ENCODE measurements around the gene VSIR.

Gene VSIR

DNA sequence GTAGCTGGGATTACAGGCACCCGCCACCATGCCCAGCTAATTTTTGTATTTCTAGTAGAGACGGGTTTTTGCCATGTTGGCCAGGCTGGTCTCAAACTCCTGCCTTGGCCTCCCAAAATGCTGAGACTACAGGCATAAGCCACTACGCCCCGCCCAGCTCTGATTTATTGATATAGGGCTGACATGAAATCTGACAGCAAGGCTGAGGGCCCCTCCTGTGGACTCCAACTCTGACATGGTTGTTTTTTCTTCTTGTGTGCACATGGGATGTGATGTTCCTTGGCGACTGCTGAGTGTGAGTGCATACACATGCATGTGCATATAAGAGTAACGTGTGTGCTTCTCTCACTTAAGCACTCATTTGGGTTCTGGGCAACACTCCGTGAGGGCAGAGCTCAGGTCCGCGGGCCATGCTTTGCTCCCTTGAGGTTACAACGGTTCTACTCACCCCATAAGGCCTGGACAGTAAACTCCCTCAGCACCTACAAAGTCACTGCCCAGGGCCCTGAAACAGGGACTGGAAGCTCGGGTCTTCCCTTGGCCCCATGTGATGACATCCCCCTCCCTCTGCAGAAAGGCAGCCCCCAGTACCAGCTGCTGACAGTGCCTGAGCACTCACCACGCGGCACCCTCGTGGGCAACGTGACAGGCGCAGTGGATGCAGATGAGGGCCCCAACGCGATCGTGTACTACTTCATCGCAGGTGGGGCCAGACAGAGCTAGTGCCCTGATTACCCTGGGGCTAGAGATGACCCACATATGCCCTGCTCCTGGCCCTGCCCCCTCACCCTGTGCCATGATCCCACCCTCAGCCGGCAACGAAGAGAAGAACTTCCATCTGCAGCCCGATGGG is 33.6 kb upstream of the VSIR start:
- no peak for DNase-seq

GRCh38 chr10:71805776-71806703 is 32.7 kb upstream of the VSIR start:
- peak; percentile 21 for DNase-seq

GRCh38 chr10:71804077-71804476 is 30.8 kb upstream of the VSIR start:
- no peak for DNase-seq

- DNase-seq: no peak
Observed at GRCh38 chr10:71802715-71803488, 29.6 kb upstream of the VSIR start.

DNA sequence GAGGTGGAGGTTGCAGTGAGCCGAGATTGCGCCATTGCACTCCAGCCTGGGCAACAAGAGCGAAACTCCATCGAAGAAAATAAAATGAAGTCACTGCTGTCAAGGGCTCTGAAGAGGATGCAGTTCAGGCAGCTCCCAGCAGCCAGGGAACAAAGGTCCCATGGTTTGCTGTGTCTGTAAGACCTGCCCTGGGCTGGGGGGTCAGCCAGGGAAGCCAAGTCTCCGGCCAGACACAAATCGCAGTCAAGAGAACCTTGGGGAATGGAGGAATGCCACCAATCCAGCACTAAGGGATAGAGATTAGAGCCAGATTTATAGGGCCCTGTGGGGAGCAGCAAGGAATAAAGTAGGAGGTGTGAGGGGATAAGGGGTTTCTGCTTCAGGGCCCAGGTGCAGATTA is 28.9 kb upstream of the VSIR start:
- DNase-seq: no peak

- DNase-seq: no peak
Observed at GRCh38 chr10:71801361-71801760, 28.0 kb upstream of the VSIR start.

DNA sequence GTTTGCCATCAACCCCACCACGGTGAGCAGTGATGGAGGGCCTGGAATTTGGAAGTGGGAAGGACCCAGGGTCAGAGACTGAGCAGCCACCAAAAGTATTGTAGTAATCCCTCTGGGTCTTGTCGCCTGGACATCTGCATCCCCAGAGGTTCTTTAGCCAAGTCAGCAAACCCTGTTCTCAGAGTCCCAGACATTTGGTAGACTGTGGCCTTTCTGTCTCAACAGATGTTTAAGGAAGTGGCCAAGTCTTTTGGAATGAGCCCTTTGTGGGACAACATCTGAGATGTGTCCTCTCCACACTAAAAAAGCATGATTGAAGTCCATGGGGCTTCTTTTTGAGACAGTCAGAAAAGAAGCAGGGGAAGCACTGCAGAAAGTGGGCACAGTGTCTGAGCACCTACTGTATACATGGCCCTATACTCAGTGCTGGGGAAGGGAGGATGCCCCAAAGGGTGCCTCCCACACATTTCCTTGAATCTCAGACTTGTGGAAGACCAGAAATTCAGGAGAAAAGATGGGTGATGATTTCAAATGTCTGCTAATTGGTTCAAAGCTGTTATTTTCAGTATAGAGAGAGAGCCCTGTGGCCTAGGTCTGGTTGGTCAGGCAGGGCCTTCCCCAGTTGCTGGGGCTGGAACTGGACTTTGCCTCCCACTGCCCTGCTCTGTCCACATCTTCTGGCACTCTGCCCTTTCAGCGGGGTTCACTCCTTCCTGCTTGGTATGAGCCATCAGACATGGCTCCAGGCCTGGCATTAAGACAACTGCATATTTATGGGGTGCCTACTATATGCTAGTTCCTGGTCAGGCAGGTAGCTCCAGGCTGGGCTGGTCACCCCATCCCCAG is 26.5 kb upstream of the VSIR start:
- no peak for DNase-seq

DNA sequence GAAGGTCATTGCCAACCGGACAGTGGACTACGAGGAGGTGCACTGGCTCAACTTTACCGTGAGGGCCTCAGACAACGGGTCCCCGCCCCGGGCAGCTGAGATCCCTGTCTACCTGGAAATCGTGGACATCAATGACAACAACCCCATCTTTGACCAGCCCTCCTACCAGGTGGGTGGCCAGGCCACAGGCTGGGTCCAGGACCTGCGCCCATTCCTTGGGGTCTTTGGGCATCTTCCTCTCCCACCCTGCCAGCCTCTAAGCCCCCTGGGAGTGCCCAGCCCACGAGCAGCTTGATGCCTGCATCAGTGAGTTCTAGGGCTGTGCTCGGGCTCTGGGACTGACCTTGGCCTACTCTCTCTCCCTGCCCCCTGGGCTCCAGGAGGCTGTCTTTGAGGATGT is 25.8 kb upstream of the VSIR start:
- no peak for DNase-seq

DNA sequence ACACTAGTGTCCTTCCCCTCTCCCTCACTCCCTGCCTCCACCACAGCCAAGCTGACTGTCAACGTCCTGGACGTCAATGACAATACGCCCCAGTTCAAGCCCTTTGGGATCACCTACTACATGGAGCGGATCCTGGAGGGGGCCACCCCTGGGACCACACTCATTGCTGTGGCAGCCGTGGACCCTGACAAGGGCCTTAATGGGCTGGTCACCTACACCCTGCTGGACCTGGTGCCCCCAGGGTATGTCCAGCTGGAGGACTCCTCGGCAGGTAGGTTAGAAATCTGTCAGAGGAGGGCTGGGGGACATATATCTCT is 24.9 kb upstream of the VSIR start:
- DNase-seq: no peak

GRCh38 chr10:71797533-71798307 is 24.4 kb upstream of the VSIR start:
- no peak for DNase-seq

- no peak for DNase-seq
Observed at GRCh38 chr10:71796749-71797405, 23.6 kb upstream of the VSIR start.

DNA sequence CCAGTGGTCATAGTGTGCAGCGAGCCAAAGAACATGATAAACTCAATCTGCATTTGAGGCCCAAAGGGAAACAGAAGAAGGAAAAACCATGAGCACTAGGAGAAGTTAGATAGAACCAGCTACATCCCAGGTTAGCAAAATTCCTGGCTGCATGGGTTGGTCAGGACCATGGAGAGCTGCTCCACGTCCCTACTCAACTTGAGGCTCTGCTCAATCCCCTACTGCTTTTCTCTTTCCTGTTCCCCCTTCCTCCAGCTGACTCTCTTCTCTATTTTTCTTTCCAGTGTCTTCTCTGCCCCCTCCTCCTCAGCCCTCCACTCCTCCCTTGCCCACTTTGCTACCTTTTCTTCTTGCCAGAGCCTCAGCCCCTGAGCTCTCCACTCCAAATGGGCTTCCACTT is 21.9 kb upstream of the VSIR start:
- peak; percentile 24 for DNase-seq

DNA sequence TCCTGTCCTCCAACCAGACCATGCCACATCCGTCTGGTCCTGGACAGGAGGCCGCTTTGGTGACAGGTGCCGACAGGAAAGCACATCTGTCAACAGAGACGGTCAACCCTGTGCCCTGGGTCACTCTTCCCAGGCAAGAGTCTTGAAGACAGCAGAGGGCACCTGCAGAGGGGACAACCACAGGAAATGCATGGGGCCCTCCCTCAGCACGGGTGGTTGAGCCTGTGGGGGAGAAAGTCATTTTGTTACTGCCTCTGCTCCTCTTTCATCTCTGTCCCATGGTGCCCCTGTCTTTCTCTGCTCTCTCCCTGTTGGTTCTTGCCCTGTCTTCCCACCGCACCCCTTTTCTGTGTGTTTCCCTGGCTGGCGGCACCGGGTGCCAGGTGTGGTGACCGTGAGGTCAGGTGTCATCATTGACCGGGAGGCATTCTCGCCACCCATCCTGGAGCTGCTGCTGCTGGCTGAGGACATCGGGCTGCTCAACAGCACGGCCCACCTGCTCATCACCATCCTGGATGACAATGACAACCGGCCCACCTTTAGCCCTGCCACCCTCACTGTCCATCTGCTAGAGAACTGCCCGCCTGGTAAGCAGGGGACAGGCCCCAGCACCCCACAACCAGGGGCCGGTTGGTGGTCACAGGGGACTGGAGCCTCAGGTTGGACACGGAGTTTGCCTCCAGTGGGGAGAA is 17.6 kb upstream of the VSIR start:
- no peak for DNase-seq

DNA sequence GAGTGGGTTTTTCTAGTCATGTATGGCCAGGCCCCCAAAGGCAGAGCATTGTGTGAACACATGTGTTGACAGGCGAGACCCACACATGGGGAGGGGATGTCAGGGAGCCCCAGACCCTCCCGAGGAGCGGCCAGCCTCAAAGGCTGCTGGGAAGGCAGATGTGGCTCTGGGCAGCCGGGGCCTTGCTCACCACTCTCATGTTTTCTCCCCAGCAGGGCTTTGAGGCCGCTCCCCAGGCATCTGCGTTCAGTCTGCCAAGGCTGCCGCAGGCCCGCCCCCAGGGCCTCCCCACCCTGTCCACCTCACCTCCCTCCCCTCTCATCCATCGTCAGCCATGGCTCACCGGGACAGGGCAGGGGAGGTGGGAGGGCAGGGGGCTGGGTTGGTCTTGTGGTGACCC is 16.6 kb upstream of the VSIR start:
- no peak for DNase-seq

- no peak for DNase-seq
Observed at GRCh38 chr10:71788954-71789353, 15.6 kb upstream of the VSIR start.

DNA sequence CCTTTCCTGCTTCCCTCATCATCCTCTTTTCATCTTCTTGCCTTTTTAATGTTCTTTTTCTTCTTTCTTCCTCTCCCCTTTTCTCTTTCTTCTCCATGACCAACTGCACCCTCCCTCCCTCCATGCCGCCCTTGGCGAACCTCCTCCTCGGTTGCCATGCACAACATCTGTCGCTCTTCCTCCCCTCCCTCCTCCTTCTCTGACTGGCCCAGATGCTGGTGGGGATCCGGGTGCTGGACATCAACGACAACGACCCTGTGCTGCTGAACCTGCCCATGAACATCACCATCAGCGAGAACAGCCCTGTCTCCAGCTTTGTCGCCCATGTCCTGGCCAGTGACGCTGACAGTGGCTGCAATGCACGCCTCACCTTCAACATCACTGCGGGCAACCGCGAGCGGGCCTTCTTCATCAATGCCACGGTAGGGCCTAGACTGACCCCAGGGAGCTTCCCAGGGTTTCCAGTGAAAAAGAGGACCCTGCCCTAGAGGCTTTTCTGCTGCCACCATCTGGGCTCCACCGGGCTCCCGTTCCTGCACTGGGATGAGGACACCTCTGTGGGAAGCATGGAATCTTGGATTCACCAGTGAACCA is 11.5 kb upstream of the VSIR start:
- DNase-seq: no peak

DNA sequence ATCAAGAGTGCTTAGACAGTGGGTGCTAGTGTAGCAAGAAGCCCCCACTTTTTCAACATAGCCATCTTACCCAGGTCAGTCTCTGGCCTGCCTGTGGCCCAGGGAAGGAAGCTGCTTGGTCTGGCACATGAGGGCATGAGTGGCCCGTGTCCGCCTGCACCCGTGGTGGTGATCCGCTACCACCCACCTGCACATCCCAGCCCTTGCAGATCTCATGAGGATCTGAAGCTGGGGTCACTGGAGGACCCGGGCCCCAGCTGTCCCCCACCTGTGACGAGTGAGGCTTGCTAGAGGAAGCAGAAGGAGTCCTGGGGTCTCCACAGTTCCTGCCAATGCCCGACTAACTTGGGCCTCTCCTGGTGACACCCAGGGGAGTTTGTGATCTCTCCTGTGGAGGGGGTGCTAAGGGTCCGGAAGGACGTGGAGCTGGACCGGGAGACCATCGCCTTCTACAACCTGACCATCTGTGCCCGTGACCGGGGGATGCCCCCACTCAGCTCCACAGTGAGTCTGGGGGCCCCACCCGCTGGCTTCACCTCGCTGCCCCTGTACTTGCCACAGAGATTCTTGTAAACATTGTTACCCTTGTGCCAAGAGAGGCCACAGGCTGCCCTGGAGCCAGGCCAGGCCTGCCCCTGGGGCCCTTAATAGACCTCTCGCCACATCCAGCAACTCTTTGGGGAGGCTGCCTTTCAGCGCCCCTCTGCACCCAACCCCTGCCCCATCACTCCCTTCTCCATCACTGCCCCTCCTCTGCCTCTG is 10.8 kb upstream of the VSIR start:
- DNase-seq: no peak

DNA sequence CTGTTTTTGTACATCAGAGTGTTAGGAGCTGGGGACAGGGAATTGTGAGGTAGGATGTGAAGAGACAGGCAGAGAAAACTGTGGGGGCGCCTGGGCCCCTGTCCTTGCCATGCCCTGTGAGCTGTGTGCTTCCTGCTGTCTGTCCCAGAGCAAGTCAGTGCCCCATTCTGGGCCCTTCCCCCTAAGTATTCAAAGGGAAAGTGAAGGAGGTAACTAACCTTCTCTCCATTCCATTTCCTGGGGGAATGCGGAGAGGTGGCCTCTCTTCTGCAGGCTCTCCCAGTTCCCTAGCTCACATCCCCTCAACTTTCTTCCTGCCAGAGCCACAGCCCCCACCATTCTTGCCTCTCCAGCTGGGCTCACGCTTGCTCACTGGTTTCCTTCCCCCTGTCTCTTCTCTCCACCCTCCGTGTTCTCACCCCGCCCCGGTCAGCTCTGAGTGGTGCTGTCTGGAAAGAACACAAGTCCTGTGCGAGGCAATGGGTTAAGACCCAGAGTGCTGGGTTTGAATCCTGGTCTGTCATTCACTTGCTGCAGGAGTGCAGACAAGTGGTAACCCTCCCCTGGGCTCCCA is 9.7 kb upstream of the VSIR start:
- no peak for DNase-seq
